ENCODE measurements around the gene AP4B1.

The AP4B1 gene

GRCh38 chr1:113881661-113882060 lies 22.9 kb downstream of the AP4B1 start:
- ChIA-PET CTCF (interaction anchor here (1.0 to 8.8 kb wide), 7 partner anchors 5 to 34 kb away, joined by 3 to 50 read pairs (median 5); partner anchors contain the start of genes AP4B1 and DCLRE1B), POLR2A (no interaction called here)
- TF ChIP-seq, protein P1, sequence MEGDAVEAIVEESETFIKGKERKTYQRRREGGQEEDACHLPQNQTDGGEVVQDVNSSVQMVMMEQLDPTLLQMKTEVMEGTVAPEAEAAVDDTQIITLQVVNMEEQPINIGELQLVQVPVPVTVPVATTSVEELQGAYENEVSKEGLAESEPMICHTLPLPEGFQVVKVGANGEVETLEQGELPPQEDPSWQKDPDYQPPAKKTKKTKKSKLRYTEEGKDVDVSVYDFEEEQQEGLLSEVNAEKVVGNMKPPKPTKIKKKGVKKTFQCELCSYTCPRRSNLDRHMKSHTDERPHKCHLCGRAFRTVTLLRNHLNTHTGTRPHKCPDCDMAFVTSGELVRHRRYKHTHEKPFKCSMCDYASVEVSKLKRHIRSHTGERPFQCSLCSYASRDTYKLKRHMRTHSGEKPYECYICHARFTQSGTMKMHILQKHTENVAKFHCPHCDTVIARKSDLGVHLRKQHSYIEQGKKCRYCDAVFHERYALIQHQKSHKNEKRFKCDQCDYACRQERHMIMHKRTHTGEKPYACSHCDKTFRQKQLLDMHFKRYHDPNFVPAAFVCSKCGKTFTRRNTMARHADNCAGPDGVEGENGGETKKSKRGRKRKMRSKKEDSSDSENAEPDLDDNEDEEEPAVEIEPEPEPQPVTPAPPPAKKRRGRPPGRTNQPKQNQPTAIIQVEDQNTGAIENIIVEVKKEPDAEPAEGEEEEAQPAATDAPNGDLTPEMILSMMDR (IDR thresholded peaks at IDR 0.05; ENCODE audit: control extremely low read depth, extremely low read depth, low read depth, missing control alignments): no peak
- DNase-seq (ENCODE audit: extremely low spot score): no peak

DNA sequence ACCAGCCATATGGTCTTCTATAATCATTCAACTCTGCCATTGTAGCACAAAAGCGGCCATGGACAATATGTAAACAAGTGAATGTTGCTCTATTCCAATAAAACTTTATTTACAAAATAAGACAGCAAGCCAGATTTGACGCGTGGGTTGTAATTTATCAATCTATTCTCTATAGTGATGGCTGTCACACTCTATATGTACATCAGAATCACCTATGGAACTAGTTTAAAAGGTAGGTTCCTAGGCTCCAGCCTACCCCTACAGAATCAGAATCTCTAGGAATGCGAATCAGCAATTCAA lies 24.9 kb downstream of the AP4B1 start:
- CTCF ChIA-PET: interaction anchor here (0.8 to 2.6 kb wide), 8 partner anchors 10 to 45 kb away, joined by 3 to 10 read pairs (median 4); partner anchors contain the start of genes AP4B1 and DCLRE1B
- POLR2A ChIA-PET: interaction anchor here (0.6 to 1.3 kb wide), 4 partner anchors 10 to 59 kb away, joined by 3 to 7 read pairs (median 4); partner anchors contain the start of gene HIPK1
- TF ChIP-seq, protein P1 (IDR thresholded peaks at IDR 0.05; ENCODE audit: control extremely low read depth, extremely low read depth, low read depth, missing control alignments): no peak
- DNase-seq (ENCODE audit: extremely low spot score): no peak

GRCh38 chr1:113876176-113876575 lies 28.4 kb downstream of the AP4B1 start:
- TF ChIP-seq, protein P1 (IDR thresholded peaks at IDR 0.05; ENCODE audit: control extremely low read depth, extremely low read depth, low read depth, missing control alignments): no peak
- ChIA-PET CTCF (interaction anchor here (1.2 to 6.0 kb wide), 10 partner anchors 10 to 41 kb away, joined by 4 to 50 read pairs (median 6); partner anchors contain the start of genes AP4B1 and BCL2L15), POLR2A (no interaction called here)
- no peak for DNase-seq (ENCODE audit: extremely low spot score)

- POLR2A ChIA-PET: interaction anchor here (0.5 kb wide), 1 partner anchor 59 kb away, joined by 8 read pairs; no protein-coding TSS in a partner anchor
- DNase-seq (ENCODE audit: extremely low spot score): no peak
- CTCF ChIA-PET: interaction anchor here (1.0 to 6.0 kb wide), 11 partner anchors 10 to 55 kb away, joined by 3 to 50 read pairs (median 6); partner anchors contain the start of genes AP4B1 and BCL2L15
- TF ChIP-seq, protein P1 (IDR thresholded peaks at IDR 0.05; ENCODE audit: control extremely low read depth, extremely low read depth, low read depth, missing control alignments): no peak
Measured at GRCh38 chr1:113875714-113876113, 28.9 kb downstream of the AP4B1 start.

DNA sequence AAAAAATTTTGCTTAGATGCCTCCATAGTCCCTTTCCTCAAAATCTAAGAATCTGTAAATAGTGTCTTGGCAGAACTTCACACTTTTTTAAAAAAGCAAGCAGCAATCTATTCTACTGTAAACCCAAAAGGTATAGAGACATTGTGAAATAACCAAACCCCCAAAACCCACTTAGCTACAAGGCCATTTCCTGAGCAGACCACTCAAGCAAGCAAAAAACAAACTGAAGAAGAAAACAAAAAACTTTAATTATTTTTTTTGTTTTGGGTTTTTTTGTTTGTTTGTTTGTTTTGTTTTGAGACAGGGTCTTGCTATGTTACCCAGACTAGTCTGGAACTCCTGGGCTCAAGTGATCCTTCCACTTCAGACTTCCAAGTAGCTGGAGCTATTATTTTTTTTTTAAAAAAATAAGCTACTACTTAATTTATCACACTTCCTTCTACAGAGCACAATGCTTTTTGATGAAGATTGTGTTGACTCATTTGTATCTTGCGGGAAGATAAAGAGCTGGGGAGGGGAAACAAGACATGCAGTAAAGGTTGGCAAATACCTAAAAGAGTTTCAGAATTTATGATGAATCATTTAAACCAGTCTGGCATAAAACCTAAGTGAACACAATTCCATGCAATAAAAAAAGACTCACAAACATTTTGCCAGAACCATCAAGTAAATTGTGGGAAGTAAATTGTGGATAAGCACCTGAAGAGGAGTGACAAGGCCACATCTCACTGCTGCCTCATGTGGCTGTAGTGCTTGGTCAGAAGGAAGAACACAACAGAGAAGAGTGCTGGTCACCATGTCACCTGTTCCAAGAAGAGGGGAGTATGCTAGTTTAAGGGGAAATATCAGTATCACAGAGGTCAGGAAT lies 30.4 kb downstream of the AP4B1 start:
- POLR2A ChIA-PET: interaction anchor here (1.1 kb wide), 2 partner anchors 14 to 55 kb away, joined by 3 read pairs; partner anchors contain the start of gene HIPK1
- CTCF ChIA-PET: interaction anchor here (1.1 to 6.0 kb wide), 5 partner anchors 12 to 801 kb away, joined by 3 to 50 read pairs (median 6); partner anchors contain the start of genes BCL2L15 and LRIG2
- DNase-seq (ENCODE audit: extremely low spot score): no peak
- TF ChIP-seq, protein P1 (IDR thresholded peaks at IDR 0.05; ENCODE audit: control extremely low read depth, extremely low read depth, low read depth, missing control alignments): peak; percentile 53

GRCh38 chr1:113872219-113872935 lies 32.2 kb downstream of the AP4B1 start:
- TF ChIP-seq, protein P1 (IDR thresholded peaks at IDR 0.05; ENCODE audit: control extremely low read depth, extremely low read depth, low read depth, missing control alignments): no peak
- ChIA-PET POLR2A (interaction anchor here (0.6 kb wide), 1 partner anchor 13 kb away, joined by 5 read pairs; no protein-coding TSS in a partner anchor), CTCF (no interaction called here)
- DNase-seq (ENCODE audit: extremely low spot score): no peak

Measured in GM10248 (cell line).